WTC11 (cell line): ENCODE results near the gene GIMAP4.

ENCODE experiments used
- TF ChIP-seq, protein P1 (sequence below): fragments of 200-600 bp; IDR thresholded peaks from 2 replicates; pipeline ENCODE4 v1.8.0; 2022; ENCODE audit warnings: antibody characterized with exemption
- TF ChIP-seq, protein P2 (sequence below): sonication (generic); formaldehyde crosslinking; conservative IDR thresholded peaks from 2 replicates; pipeline ENCODE4 v1.8.1; 2022; ENCODE audit warnings: mild to moderate bottlenecking, missing genetic modification reagents

DNA sequence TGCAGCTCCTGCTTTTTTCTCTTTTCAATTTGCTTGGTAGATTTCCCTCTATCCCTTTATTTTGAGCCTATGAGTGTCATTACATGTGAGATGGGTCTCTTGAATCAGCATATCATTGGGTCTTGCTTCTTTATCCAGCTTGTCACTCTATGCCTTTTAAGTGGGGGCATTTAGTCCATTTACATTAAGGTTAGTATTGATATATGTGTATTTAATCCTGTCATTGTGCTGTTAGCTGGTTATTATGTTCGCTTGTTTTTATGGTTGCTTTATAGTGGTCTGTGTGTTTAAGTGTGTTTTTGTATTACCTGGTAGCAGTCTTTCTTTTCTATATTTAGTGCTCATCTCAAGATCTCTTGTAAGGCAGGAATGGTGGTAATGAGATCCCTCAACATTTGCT, 35.5 kb upstream of the GIMAP4 start:
- TF ChIP-seq, protein P1, sequence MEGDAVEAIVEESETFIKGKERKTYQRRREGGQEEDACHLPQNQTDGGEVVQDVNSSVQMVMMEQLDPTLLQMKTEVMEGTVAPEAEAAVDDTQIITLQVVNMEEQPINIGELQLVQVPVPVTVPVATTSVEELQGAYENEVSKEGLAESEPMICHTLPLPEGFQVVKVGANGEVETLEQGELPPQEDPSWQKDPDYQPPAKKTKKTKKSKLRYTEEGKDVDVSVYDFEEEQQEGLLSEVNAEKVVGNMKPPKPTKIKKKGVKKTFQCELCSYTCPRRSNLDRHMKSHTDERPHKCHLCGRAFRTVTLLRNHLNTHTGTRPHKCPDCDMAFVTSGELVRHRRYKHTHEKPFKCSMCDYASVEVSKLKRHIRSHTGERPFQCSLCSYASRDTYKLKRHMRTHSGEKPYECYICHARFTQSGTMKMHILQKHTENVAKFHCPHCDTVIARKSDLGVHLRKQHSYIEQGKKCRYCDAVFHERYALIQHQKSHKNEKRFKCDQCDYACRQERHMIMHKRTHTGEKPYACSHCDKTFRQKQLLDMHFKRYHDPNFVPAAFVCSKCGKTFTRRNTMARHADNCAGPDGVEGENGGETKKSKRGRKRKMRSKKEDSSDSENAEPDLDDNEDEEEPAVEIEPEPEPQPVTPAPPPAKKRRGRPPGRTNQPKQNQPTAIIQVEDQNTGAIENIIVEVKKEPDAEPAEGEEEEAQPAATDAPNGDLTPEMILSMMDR: no peak
- TF ChIP-seq, protein P2, sequence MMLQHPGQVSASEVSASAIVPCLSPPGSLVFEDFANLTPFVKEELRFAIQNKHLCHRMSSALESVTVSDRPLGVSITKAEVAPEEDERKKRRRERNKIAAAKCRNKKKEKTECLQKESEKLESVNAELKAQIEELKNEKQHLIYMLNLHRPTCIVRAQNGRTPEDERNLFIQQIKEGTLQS: no peak
